Measurements from ENCODE around the gene PDE4D. TPM values are rescaled to one million over a fixed set of nuclear protein-coding genes. Genes with fewer than 3 reads are reported as not detected.

PDE4D gene
- total and polyA plus RNA-seq, 2 of the 4 experiments (the other 2 are of a cell fraction), result 1.4 to 7.9 TPM

- Histone ChIP-seq H4K20me1 (ENCODE audit: insufficient read depth, low read length) (peaks cover 2% of the 10 kb centered on the region; the same call in 1 of the 2 replicates), H2BK5ac (ENCODE audit: low read depth, low read length, poor library complexity, severe bottlenecking) (no peak overlapping the region), H4K8ac (ENCODE audit: low read depth in 2 of 2, low read length in 2 of 2) (no peak overlapping the region), H3K79me1 (ENCODE audit: low read depth in 1 of 2, low read length in 2 of 2) (peaks cover 0 to 27% of the 10 kb centered on the region in 2 experiments; a peak in 3 of 4 replicates), H3K4me2 (ENCODE audit: low read depth, low read length) (no peak overlapping the region), H3K27ac (ENCODE audit: insufficient read depth, low read length) (no peak overlapping the region), H3K36me3 (ENCODE audit: control insufficient read depth, insufficient read depth, low read length) (peaks cover 42% of the 10 kb centered on the region), H3K4ac (ENCODE audit: low read depth, low read length) (no peak overlapping the region), H3K23ac (ENCODE audit: low read depth, low read length) (no peak overlapping the region), H4K5ac (ENCODE audit: low read depth, low read length) (no peak overlapping the region), H2AK5ac (ENCODE audit: low read depth, low read length) (no peak overlapping the region), H3K27me3 (ENCODE audit: control insufficient read depth, insufficient read depth, low read length) (no peaks in the 10 kb centered on the region), H3K4me1 (ENCODE audit: control insufficient read depth, insufficient read depth, low read length) (peaks cover 2% of the 10 kb centered on the region; the same call in 1 of the 2 replicates), H3K4me3 (ENCODE audit: insufficient read depth, low read depth, low read length) (no peak overlapping the region), H3K9ac (ENCODE audit: low read depth, low read length) (no peak overlapping the region), H3K9me3 (ENCODE audit: control insufficient read depth, insufficient read depth, low read length) (no peaks in the 10 kb centered on the region), H2BK20ac (ENCODE audit: low read depth, low read length) (no peak overlapping the region), H2BK15ac (ENCODE audit: low read depth, low read length) (no peak overlapping the region), H4K91ac (ENCODE audit: insufficient read depth, low read depth, low read length) (no peak overlapping the region), H2AFZ (replicated peaks; ENCODE audit: low read length, poor library complexity) (no peak overlapping the region), H3K18ac (ENCODE audit: low read depth, low read length) (no peak overlapping the region), H3K9me1 (ENCODE audit: insufficient read depth, low read length) (no peaks in the 10 kb centered on the region; the same call in 1 of the 2 replicates), H3K14ac (replicated peaks; ENCODE audit: low read depth, low read length) (no peak overlapping the region), H2BK120ac (ENCODE audit: low read depth, low read length) (no peak overlapping the region), H2AK9ac (replicated peaks; ENCODE audit: low read depth, low read length, poor library complexity) (no peak overlapping the region), H3K56ac (ENCODE audit: extremely low read depth, insufficient read depth, low read length) (no peak overlapping the region)
- in situ Hi-C loops (cut with MboI; ENCODE audit: low sequenced_read_pairs), result no loop called here
- TF ChIP-seq POLR2A (IDR thresholded peaks at IDR 0.05; ENCODE audit: low read depth, low read length) (no peak), RCOR1 (IDR thresholded peaks at IDR 0.05; ENCODE audit: insufficient replicate concordance, low read length) (no peak), CHD1 (IDR thresholded peaks at IDR 0.05; ENCODE audit: low read depth, low read length) (no peak), USF2 (IDR thresholded peaks at IDR 0.05; ENCODE audit: low read depth, low read length) (no peak), MXI1 (IDR thresholded peaks at IDR 0.05; ENCODE audit: borderline replicate concordance, low read depth, low read length) (no peak), RAD21 (IDR thresholded peaks at IDR 0.05; ENCODE audit: low read length) (no peak), BHLHE40 (IDR thresholded peaks at IDR 0.05; ENCODE audit: low read depth, low read length) (no peak)
- TF ChIP-seq, protein P1, sequence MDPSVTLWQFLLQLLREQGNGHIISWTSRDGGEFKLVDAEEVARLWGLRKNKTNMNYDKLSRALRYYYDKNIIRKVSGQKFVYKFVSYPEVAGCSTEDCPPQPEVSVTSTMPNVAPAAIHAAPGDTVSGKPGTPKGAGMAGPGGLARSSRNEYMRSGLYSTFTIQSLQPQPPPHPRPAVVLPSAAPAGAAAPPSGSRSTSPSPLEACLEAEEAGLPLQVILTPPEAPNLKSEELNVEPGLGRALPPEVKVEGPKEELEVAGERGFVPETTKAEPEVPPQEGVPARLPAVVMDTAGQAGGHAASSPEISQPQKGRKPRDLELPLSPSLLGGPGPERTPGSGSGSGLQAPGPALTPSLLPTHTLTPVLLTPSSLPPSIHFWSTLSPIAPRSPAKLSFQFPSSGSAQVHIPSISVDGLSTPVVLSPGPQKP (IDR thresholded peaks at IDR 0.05; ENCODE audit: borderline replicate concordance, low read depth, low read length), result no peak
- BruUV-seq (replicated peaks), result no TSS peak
- ChIA-PET POLR2A (ENCODE audit: unreplicated experiment) (no interaction called here), CTCF (interaction anchor here (0.8 to 1.9 kb wide), 2 partner anchors 10 to 17 kb away, joined by 3 to 5 read pairs; no protein-coding TSS in a partner anchor)
- intact Hi-C loops (cut with micrococcal nuclease), result no loop called here
- DNase-seq (no peak), ATAC-seq (ENCODE audit: low read depth) (no peak)
- dilution Hi-C loops (cut with HindIII; ENCODE audit: low sequenced_read_pairs, unreplicated experiment), result no loop called here
- WGBS, 2 experiments (ENCODE audit: extremely low coverage in 2 of 2, insufficient read length in 1 of 2), result 80% methylated on average over 1 of the region's 4 CpGs; no CpG with 5 or more reads in 1 of the 2 experiments
Measured at GRCh38 chr5:58985759-58986158, 907.8 kb downstream of the PDE4D start.

All from IMR-90 (cell line).